ENCODE results near the gene S100A13. TPM values are rescaled to one million over a fixed set of nuclear protein-coding genes. Genes with fewer than 3 reads are reported as not detected.

Gene S100A13
- total RNA-seq, 1 donor from 2014 or later: 87.4 TPM

GRCh38 chr1:153623101-153623500, 4.2 kb downstream of the S100A13 start:
- H2AFZ ChIP-seq (replicated peaks): no peak overlapping the region
- H3F3A ChIP-seq (ENCODE audit: low read depth): no peaks in the 10 kb centered on the region
- no peak overlapping the region for H3K27ac Mint-ChIP-seq
- H3K4me2 ChIP-seq: no peak overlapping the region
- peaks cover 30% of the 10 kb centered on the region for H3K36me3 Mint-ChIP-seq
- no peak overlapping the region for H3K4me3 Mint-ChIP-seq
- peaks cover 37% of the 10 kb centered on the region for H3K4me1 Mint-ChIP-seq
- H3K36me3 ChIP-seq: no peaks in the 10 kb centered on the region
- H3K79me2 ChIP-seq (ENCODE audit: low read depth): peaks cover 8% of the 10 kb centered on the region
- H4K20me1 ChIP-seq (ENCODE audit: low read depth): no peaks in the 10 kb centered on the region
- H3K9me3 ChIP-seq (ENCODE audit: low read depth): no peaks in the 10 kb centered on the region
- no peak overlapping the region for H3K27ac ChIP-seq
- no peak overlapping the region for H3K4me3 ChIP-seq
- TF ChIP-seq CTCF (IDR thresholded peaks at IDR 0.05) (no peak), EZH2phosphoT487 (IDR thresholded peaks at IDR 0.05) (no peak), EZH2 (IDR thresholded peaks at IDR 0.05) (no peak)
- H3K27me3 ChIP-seq: no peaks in the 10 kb centered on the region
- peaks cover 17% of the 10 kb centered on the region for H3K4me1 ChIP-seq
- H3K27me3 Mint-ChIP-seq (ENCODE audit: insufficient read depth, low read depth): peaks cover 4% of the 10 kb centered on the region
- H3K9ac ChIP-seq: no peak overlapping the region
- no peak for DNase-seq (ENCODE audit: low spot score)
- peaks cover 7% of the 10 kb centered on the region for H3K9me3 Mint-ChIP-seq

- Histone ChIP-seq H3K4me2 (no peak overlapping the region), H3K79me2 (ENCODE audit: low read depth) (no peaks in the 10 kb centered on the region), H3K27ac (no peak overlapping the region), H2AFZ (replicated peaks) (no peak overlapping the region), H3K27me3 (no peaks in the 10 kb centered on the region), H3K9ac (no peak overlapping the region), H4K20me1 (ENCODE audit: low read depth) (no peaks in the 10 kb centered on the region), H3K36me3 (no peaks in the 10 kb centered on the region), H3K4me3 (no peak overlapping the region), H3K4me1 (peaks cover 7% of the 10 kb centered on the region), H3K9me3 (ENCODE audit: low read depth) (no peaks in the 10 kb centered on the region), H3F3A (ENCODE audit: low read depth) (no peaks in the 10 kb centered on the region)
- Mint-ChIP-seq H3K9me3 (peaks cover 7% of the 10 kb centered on the region), H3K4me1 (peaks cover 10% of the 10 kb centered on the region), H3K27ac (no peak overlapping the region), H3K4me3 (no peak overlapping the region), H3K36me3 (peaks cover 26% of the 10 kb centered on the region), H3K27me3 (ENCODE audit: insufficient read depth, low read depth) (no peaks in the 10 kb centered on the region)
- TF ChIP-seq CTCF (IDR thresholded peaks at IDR 0.05) (no peak), EZH2phosphoT487 (IDR thresholded peaks at IDR 0.05) (no peak), EZH2 (IDR thresholded peaks at IDR 0.05) (no peak)
- DNase-seq (ENCODE audit: low spot score): no peak
Measured at GRCh38 chr1:153619171-153619570, 8.1 kb downstream of the S100A13 start.

- H3K27ac ChIP-seq: no peak overlapping the region
- H3K4me1 Mint-ChIP-seq: no peaks in the 10 kb centered on the region
- H3K9me3 Mint-ChIP-seq: peaks cover 7% of the 10 kb centered on the region
- H3K27ac Mint-ChIP-seq: no peak overlapping the region
- H3K36me3 ChIP-seq: no peaks in the 10 kb centered on the region
- no peak overlapping the region for H3K9ac ChIP-seq
- no peak overlapping the region for H3K4me3 ChIP-seq
- TF ChIP-seq EZH2phosphoT487 (IDR thresholded peaks at IDR 0.05) (no peak), CTCF (IDR thresholded peaks at IDR 0.05) (peak; percentile 60)
- peaks cover 2% of the 10 kb centered on the region for H3K27me3 Mint-ChIP-seq (ENCODE audit: insufficient read depth, low read depth)
- no peaks in the 10 kb centered on the region for H4K20me1 ChIP-seq (ENCODE audit: low read depth)
- no peak overlapping the region for H2AFZ ChIP-seq (replicated peaks)
- no peak overlapping the region for H3K4me2 ChIP-seq
- H3K79me2 ChIP-seq (ENCODE audit: low read depth): no peaks in the 10 kb centered on the region
- no peak overlapping the region for H3K4me3 Mint-ChIP-seq
- no peaks in the 10 kb centered on the region for H3K9me3 ChIP-seq (ENCODE audit: low read depth)
- peaks cover 17% of the 10 kb centered on the region for H3K36me3 Mint-ChIP-seq
- H3K4me1 ChIP-seq: peaks cover 4% of the 10 kb centered on the region
- H3K27me3 ChIP-seq: no peaks in the 10 kb centered on the region
- peak; percentile 69 for DNase-seq (ENCODE audit: low spot score)
- H3F3A ChIP-seq (ENCODE audit: low read depth): no peaks in the 10 kb centered on the region
Measured at GRCh38 chr1:153617663-153618062, 9.6 kb downstream of the S100A13 start.
